Activated naive CD4-positive, alpha-beta T cell treated with Interleukin-2 at 50 U/mL for 16 hours (primary cell): ENCODE results near the gene PPP1R9B.

ENCODE experiments used
- DNase-seq: peaks from one replicate; pipeline ENCODE4 v3.0.0-alpha.2; 2020

The PPP1R9B gene

DNA sequence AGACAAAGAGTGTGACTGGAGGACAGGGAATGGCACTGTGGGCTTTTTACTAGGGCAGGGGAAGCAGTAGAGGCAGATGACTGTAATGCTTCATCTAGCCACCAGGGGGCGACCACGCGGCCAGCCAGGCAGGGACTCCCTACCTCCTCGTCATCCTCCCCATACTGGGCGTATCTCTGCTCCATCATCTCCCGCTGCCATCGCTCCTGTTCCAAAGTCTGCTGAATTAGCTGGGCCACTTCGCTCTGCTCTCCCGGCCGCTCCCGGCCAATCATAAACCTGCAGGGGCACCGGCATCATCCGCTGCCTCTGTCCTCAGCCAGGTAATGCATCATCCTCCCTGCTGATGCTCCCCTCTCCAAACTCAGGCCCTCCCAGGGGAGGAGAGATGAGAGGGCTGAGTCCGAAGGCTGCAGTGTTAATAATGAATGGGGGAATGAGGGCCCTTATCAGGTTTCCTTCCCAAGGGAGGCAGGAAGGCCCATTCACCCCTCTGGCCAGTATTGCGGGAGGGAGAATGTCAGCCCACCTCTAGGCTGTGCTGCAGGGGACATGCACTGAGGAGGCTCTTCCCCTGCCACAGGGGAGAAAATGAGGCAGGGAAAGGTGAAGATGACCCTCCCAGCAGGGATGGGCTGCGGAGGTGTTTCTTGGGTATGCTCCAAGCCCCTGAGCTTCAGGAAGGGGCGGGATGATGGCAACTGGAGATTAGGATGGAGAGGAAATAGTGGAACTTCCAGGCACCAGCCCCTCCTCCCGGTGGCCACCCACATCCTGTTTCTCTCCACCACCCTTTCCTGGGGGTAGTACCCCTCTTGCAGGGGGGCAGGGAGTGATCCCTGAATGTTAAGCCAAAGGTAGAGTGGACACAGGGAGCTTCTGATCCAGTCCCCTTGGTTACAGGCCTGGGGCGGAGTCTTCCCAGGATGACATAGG is 10.3 kb downstream of the PPP1R9B start:
- peak; percentile 84 for DNase-seq

DNA sequence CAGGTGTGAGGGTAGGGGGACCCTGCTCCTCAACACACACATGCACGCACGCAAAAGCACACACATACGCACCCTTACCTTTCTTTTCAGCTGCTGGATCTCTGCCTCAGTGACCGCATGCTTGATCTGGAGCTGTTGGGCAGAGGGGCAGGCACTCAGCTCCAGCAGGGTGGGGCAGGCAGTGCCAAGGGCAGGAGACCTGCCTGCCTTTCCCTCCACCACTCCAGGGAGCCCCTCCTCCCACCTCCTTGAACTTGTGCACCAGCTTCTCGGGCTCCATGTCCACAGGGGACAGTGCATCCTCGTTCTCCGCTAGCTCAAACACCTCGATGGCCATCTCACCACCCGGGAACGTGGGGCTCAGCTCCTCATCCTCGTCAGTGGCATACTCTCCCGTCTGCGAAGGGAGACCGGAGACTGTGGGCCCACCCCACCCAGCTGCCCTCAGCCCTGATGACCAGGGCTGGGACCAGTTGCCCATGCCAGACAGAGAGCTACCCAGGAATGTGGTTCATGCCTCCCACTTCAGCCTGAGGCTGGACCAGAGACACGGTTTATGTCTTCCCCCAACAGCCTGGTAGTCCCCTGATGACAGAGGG is 11.2 kb downstream of the PPP1R9B start:
- no peak for DNase-seq

DNA sequence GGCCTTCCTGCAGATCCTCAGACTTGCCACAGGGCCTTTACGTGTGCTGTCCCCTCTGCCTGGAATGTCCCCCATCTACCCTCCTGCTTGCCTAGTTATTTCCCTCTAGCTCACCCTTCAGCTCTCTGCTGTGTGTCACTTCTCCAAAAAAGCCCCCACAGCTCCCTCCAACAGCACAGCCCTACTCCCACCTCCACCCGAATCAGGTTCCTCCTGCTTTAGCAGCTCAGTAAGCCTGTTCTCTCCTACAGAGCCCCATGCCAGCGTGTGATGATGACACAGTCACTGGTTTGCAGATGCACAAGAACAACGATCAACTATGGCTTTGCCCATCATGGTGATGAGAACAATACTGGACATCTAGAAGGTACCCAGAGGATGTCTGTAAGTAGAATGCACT is 13.4 kb downstream of the PPP1R9B start:
- DNase-seq: no peak

DNA sequence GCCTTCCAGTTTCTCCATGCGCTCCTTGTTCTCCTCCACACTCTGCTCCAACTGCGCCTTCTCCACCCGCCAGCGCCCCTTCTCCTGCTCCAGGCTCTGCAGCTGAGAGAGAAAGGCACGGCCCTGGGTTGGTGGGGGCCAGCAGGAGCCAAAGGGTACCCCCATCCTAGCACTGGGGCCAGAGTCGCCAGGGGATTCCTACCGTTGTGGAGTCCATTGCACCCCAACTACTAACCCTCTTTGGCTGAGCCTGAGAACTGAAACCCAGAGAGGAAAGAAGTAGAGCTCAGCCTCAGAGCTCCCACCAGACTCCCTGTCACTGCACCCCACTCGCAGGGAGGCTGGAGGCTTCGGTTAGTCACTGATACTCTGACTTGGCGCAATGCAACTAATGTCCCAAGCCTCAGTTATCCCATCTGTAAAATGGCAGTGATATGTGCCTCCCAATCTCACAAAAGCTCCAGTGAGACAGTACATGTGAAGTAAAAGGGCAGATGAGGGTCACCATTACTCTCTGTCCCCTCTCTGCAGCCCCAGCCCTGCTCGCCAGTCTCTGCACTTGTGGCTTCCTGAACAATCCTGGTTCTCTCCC is 14.3 kb downstream of the PPP1R9B start:
- DNase-seq: no peak

DNA sequence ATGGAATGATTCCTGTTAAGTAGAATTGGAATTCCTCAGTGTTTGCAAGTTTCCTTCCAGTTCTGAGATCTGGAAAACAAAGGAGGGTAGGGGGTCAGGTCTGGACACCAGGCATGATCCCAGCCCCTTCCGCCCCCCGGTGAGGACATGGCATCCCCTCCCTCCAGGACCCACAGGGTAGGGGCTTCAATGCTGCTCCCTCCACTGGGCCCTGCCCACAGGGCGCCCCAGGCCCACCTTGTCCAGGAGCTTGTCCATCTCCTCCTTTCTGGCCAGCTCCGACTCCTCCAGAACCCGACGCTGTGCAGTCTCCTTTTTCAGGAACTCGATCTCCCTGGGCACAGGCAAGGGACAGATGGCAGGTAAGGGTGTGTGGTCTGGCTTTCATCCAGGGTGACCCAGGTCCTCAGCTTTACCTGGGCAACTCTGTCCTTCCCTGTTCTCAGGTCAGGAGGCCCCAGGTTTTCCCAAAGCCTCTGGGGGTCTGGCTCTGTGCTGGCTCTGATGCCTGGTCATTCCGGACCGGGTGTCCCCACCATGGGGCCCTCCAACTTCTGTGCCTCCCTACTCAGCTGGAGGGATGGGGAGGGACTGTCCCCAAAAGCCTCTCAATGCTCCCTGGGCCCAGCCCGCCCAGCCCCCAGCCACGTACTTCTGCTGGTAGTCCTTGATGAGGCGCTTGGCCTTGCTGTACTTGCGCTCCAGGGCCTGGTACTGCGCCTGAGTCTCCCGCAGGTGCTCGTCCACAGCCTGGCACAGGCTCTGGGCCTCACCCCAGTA is 15.0 kb downstream of the PPP1R9B start:
- DNase-seq: no peak

DNA sequence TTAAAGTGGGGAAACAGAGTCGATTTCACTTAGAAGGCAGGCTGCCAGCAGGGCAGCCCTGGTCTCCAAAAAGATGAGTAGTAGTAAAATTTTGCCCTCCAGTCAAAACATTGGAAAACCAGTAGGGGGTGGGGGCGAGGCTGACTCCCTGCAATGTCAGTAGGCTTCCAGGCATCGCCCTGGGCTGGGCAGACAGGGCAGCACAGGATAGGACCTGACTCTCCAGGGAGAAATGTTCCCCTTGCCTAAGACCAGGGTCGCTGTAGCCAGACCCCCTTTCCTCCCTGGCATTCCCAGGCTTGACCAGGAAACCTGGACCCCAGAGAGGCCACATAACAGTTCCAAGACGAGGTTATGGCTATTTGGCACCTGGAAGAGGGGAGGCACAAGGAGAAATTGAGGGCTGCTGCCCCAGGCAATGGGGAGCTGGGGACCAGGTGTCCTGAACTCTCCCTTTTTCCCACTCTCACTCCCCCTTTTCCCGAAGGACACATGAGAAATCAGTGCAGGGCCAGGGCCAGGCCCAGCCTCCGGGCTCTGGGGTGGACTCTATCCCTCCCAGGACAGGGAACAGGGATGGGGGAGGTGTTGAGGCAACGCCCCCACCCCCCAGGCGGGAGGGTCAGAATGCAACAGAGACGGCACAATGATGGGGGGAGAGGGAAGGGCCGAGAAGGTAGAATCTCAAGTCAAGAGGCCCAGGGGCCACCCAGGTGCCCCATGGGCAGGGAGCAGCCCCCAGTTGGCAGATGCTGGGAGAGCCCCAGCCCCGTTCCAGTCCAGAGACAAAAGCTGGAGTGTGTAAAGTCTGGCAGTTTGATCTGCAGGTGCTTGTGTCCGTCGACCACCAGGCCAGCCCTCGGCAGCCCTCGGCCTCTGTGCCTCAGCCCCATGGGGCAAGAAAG is 16.0 kb downstream of the PPP1R9B start:
- DNase-seq: no peak

DNA sequence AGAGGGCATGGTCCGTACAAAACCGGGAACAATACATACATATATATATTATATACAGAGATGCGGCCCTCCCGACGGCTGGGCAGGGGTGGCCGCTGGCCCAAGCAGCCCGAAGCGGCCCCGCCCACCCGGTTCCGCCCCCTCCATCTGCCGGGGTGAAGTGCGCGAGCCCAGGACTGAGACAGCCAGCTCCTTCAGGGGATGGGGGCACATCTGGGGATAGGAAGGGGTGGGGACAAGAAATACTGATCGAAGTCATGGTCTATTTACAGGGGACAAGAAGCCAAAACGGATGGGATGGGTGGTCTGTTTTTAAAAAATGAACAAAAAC is 16.7 kb downstream of the PPP1R9B start:
- no peak for DNase-seq

DNA sequence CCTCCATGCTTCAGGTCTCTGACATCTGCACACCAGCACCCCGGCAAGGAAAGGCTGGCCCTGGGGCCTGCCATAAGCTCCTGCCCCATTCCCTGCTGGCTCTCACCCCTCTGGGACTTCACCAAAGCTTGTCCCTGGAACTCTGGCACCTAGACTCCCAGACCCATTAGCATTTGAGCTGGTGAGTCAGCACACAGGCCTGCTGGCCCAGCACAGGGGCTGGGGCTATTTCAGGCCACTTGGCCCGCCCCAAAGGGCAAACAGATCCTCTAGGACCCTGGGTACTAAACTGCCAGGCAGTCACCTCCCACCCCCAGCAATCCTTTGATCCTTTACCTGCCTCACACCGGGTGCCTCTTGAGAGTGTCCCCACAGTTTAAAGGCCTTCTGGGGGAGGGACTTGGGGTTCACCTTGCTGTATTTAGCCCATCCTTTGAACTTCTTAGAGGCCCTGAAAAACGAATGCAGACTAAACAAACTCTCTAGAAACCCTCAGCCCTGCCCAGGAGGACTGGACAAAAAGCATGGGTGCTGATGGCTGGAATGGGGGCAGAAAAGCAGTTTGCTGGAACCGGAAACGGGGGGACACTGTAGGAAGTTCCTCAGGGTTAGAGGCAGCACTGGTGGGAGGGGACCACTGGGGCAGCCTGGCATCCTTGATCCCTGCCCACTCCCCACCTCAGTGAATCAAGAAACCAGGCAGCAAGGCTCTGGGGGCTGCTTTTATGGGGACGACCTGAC is 17.3 kb downstream of the PPP1R9B start:
- no peak for DNase-seq

DNA sequence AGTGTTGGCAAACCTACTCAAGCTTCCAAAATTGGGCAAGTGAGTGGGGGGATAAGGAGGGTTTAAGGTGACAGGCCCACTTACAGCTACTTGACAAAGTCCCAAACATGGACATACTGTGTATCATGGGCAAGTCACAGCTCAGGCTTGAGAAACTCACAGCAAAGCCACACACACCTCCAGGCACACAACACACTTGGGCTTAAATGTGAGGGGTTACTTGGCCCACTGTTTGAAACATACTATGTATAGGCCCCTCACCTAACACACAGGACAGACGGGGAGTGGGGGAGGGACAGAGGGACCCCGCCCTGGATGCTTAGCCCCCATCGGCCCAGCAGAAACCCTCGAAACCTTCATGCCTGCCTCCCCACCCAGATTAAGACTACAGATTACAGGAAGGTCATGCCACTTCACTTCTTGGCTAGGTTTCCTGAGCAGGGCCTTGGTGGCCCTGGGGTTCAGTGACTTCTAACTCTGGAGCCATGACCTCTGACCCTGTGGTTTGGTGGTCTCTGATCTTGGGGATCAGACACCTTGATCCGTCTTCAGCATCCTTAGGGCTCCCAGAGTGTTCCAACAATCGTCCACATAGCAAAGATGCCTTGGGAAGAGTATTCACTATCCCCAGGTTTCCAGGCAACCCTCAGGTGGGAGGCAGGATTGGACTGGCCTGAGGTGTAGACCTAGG is 18.2 kb downstream of the PPP1R9B start:
- no peak for DNase-seq

DNA sequence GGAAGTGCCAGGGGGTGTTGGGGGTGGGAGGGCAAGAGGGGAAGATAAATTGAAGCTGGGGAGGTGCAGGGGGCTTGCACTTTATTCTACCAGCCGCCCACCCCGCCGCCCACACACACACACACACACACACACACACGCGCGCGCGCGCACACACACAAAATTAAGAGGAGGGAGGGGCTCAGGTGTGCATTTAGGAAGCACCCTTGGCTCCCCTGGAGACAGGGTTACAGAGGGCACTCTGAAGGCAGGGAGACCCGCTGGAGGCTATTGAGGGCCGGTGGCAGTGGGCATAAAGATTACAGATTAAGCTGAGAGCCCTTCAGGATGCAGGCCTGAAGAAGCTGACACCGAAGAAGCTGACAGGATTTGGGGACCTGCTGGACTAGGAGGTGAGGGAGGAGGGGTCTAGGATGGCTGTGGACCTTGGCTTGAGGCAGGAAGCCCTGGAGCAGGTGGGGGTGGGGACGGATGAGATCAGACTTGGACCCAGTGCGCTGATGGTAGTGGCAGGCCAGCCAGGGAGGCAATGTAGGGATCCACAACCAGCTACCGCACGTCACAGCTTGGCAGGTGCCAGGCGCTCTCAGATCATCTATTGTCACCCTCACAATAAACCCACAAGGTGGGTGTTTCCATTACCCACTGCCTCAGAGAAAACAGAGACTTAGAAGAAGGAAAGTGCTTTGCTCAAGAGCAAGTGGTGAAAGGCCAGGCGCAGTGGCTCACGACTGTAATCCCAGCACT is 19.7 kb downstream of the PPP1R9B start:
- DNase-seq: no peak

DNA sequence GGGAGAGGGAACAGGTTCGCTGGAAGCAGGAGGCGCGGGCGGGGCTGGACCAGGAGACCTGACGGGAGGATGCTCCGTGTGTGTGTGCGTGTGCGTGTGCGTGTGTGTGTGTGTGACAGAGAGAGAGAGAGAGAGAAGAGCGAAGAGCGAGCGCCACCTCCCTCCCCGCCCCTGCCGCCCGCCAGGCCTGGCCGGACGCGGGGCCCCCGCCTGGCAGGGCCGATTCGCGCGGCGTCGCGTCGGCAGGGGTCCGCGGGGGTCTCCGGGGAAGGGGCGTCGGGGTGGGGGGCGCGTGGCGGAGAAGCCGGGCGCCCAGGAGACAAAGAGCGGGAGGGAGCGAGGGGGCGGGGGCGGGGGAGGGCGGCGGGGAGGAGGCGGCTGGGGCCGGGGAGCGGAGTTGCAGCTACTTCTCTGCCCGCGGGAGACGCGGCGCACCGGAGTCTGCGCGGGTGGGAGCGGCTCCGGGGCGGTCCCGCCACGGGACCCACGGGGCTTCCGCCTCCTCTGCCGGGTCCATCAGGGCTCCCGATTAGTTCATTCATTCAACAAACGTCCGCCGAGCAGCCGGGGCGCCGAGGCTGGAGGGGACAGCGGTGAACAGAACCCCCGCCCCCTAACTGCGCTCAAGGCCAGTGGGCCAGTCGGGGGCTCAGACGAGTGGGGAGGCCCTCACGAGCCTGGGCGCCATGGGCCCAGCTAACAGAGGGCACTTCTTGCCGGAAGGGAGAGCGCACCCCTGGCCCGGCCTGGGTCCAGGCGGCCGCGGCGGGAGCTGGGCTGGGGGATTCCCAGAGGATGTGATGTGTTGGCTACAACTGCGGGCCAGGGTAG is 20.5 kb downstream of the PPP1R9B start, which contains the start of gene SAMD14:
SAMD14 (minus strand) TSS at position 433 of the 831 bp plus-strand sequence. CDS start 5,201 bp downstream, outside the sequence.
- peak; percentile 50 for DNase-seq

DNA sequence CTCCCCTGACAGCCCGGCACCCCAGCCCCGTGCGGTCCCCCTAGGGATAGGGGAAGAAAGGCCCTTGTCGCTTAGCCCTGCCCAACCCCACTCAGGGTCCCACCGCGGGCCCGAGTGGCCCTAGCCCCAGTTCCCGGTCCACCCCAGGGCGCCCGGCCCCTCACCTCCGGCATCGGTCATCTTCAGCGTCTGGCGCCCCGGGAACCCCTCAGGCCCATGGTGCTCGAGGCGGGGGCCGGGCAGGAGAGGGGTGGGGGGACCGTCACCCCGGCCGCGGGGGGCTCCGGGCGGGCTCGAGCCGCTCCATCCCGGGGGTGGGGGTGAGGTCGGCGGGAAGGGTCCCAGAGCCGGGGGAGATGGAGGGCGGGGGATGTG is 21.1 kb downstream of the PPP1R9B start:
- no peak for DNase-seq

DNA sequence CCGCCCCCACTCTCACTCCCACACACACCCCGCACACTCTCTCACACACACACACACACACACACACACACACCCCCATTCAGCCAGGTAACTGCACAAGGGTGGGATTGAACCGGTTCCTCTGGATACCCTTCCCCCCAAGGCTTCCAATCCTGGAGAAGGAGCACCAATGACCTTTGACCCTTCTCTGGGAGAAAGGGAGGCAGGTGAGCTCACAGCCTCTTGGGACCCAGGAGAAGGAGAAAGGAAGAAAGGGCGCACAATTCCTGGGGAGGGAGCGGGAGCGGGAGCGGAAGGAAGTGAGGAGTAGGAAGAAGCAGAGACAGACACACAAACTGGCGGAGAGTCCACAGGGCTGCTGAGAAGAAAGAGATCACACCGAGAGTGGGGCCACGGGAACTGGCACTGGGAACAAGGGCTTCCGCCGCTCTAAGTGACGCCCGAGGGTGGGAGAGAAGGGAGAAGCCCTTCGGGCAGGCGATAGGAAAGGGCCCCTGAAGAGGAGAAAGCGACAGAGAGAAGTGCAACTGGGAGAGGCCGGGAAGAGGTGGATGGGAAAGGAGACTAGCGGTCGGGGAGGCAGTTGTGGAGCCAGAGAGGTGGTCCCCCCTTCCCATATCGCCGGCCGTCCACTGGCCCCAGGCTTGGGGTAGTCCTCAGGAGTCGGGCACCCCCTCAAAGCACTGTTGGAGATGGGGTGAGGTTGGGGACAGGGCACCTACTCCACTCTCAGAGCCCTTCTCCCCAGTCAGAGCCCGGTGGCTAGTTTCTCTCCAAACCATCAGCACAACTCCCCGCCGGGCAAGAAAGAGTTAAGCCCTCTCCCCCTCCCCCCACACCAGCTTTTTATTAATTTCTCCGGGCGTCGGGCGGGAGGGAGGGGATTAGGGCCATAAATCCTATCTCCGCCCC is 21.8 kb downstream of the PPP1R9B start:
- no peak for DNase-seq

DNA sequence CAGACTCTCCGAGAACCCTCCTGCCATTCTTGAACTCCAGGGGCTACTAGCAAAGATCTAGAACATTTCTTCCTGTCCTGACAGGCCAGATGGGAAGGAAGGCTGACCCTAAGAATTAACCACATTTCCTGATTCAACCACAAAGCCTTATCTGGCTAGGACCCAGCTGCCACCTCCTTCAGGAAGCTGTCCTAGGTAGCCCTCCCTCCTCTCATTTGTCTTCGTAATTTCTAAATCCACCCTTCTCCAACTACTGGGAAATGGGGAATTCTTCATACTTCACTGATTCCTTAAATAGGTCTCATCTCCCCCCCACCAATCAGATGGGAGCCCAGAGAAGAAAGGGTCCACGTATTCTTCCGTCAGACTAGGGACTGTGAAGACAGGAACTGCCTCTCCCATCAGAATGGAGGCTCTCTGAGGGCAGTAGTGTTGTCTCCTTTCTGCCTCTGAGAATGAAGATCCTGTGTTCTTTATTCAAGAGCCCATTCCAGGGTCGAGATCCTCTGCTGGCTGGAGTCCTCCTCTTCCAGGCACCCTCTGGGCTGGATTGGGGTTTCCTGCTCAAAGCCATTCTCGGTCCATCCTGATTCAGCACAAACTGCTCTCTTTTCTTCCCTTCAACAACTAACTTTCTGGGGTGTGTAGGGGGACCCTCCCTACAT is 22.6 kb downstream of the PPP1R9B start:
- DNase-seq: no peak

DNA sequence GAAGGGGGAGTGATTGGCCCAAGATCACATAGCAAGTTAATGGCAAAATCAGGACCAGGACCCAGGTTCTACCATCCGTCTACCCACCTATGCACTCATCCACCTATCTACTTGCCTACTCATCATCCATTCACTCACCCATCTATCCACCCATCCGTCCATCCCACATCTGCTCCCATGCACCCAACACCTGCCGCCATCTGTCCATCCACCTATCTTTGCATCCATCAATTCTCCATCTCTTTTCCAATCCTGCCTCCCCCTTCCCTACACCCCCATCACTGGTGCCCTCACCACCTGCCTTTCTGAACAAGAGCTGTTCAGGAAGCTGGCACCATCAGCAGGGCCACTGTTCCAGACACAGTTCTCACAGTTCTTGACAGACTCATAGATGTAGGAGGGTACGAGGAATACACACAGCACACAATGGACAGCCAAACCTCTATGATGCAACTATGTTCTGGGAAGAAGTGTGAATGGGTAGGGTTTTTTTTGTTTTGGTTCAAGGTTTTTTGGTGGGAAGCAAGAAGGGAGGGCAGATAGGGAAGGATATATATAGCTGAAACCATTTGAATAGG is 25.0 kb downstream of the PPP1R9B start:
- DNase-seq: no peak

DNA sequence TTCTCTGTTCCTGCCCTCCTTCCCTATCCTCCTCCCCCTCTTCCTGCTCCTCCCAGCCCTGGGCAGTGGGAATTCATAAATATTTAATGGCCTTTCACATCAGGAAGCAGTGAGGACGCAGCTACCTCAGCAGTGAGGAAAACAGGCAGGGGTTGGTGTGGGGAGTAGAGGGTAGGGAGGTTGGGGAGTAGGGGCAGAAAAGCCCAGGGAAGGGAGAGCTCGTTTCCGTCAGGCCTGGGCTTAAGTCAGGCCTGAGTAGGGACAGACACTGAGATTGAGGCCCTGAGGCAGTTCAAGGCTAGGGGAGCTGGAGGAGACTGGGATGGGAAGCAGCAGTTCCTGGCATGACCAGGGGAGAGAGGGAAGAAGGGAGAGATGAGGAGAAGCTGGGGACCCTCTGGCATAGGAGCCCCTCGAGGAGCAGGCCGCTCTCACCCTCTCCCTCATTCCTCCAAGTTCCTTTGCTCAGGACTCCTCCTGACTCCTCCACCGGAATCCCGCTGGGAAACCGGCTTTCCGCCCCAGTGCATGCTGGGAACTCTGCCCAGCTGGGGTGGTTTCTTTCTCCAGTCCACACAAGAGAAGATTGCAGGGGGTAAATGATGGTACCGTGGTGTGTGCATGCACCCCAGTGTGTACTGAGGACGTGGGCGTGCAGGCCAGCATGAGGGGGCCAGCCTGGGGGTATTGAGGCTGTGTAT is 26.7 kb downstream of the PPP1R9B start:
- DNase-seq: no peak
